Measurements from ENCODE around the gene ZFP1. TPM values are rescaled to one million over a fixed set of nuclear protein-coding genes. Genes with fewer than 3 reads are reported as not detected.

Gene ZFP1
- total RNA-seq, 1 donor from 2014 or later, result 11.3 TPM

- intact Hi-C loops (cut with DNase I), result no loop called here
- no peak for DNase-seq (ENCODE audit: extremely low spot score in 2 of 2)
- no peaks in the 10 kb centered on the region for H3K36me3 ChIP-seq
- no peak overlapping the region for H3K27ac ChIP-seq
- no peaks in the 10 kb centered on the region for H3K27me3 ChIP-seq
- TF ChIP-seq CTCF (IDR thresholded peaks at IDR 0.05) (no peak), POLR2AphosphoS5 (IDR thresholded peaks at IDR 0.05; ENCODE audit: insufficient read depth in 1 of 2, low read depth in 1 of 2) (no peak), POLR2A (IDR thresholded peaks at IDR 0.05) (no peak)
- H3K4me1 ChIP-seq, result no peaks in the 10 kb centered on the region
- no peaks in the 10 kb centered on the region for H3K9me3 ChIP-seq
- H3K4me3 ChIP-seq, result no peak overlapping the region
Measured at GRCh38 chr16:75131081-75131480, 17.2 kb upstream of the ZFP1 start.

DNA sequence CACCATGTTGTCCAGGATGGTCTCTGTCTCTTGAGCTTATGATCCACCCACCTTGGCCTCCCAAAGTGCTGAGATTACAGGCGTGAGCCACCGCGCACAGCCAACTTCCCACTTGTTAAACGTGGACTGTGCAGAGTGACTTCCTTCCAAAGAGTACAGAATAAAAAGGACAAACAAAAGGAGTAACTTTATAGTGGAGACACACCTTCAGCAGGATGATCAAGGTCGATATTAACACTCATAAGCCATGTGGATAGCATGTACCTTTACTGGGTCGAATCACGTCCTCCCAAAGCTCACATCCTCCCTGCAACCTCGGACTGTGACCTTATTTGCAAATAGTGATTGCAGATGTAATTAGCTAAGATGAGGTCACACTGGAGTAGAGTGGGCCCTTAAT lies 10.1 kb upstream of the ZFP1 start:
- intact Hi-C loops (cut with DNase I), result no loop called here
- DNase-seq (ENCODE audit: extremely low spot score in 2 of 2), result no peak
- no peaks in the 10 kb centered on the region for H3K27me3 ChIP-seq
- TF ChIP-seq POLR2AphosphoS5 (IDR thresholded peaks at IDR 0.05; ENCODE audit: insufficient read depth in 1 of 2, low read depth in 1 of 2) (no peak), POLR2A (IDR thresholded peaks at IDR 0.05) (no peak), CTCF (IDR thresholded peaks at IDR 0.05) (no peak)
- H3K27ac ChIP-seq, result no peak overlapping the region
- H3K36me3 ChIP-seq, result no peaks in the 10 kb centered on the region
- H3K4me3 ChIP-seq, result no peak overlapping the region
- no peaks in the 10 kb centered on the region for H3K9me3 ChIP-seq
- no peaks in the 10 kb centered on the region for H3K4me1 ChIP-seq

DNA sequence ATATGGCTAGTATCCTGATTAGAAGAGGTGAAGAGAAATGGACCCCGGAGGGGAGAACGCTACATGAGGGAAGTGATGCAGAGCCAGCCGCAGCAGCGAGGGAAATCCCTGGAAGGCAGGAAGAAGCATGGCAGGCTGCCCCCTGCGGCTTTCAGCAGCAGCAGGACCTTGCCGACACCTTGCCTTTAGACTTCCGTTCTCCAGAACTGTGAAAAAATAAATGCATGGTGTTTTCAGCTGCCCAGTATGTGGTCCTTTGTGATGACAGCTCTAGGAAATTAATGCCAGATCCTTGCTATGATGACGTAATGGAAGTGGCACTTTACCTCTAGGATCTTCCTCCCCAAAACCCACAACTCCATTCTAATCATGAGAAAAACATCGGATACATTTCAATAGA lies 9.7 kb upstream of the ZFP1 start:
- intact Hi-C loops (cut with DNase I), result no loop called here
- DNase-seq (ENCODE audit: extremely low spot score in 2 of 2), result no peak
- no peaks in the 10 kb centered on the region for H3K4me1 ChIP-seq
- no peak overlapping the region for H3K4me3 ChIP-seq
- H3K9me3 ChIP-seq, result no peaks in the 10 kb centered on the region
- TF ChIP-seq POLR2A (IDR thresholded peaks at IDR 0.05) (no peak), CTCF (IDR thresholded peaks at IDR 0.05) (no peak), POLR2AphosphoS5 (IDR thresholded peaks at IDR 0.05; ENCODE audit: insufficient read depth in 1 of 2, low read depth in 1 of 2) (no peak)
- no peak overlapping the region for H3K27ac ChIP-seq
- no peaks in the 10 kb centered on the region for H3K36me3 ChIP-seq
- no peaks in the 10 kb centered on the region for H3K27me3 ChIP-seq

- no peaks in the 10 kb centered on the region for H3K27me3 ChIP-seq
- H3K9me3 ChIP-seq, result no peaks in the 10 kb centered on the region
- H3K4me1 ChIP-seq, result no peaks in the 10 kb centered on the region
- no peaks in the 10 kb centered on the region for H3K36me3 ChIP-seq
- TF ChIP-seq CTCF (IDR thresholded peaks at IDR 0.05) (no peak), POLR2AphosphoS5 (IDR thresholded peaks at IDR 0.05; ENCODE audit: insufficient read depth in 1 of 2, low read depth in 1 of 2) (no peak), POLR2A (IDR thresholded peaks at IDR 0.05) (no peak)
- intact Hi-C loops (cut with DNase I), result no loop called here
- no peak for DNase-seq (ENCODE audit: extremely low spot score in 2 of 2)
- H3K27ac ChIP-seq, result no peak overlapping the region
- H3K4me3 ChIP-seq, result no peak overlapping the region
Measured at GRCh38 chr16:75139498-75139897, 8.8 kb upstream of the ZFP1 start.

DNA sequence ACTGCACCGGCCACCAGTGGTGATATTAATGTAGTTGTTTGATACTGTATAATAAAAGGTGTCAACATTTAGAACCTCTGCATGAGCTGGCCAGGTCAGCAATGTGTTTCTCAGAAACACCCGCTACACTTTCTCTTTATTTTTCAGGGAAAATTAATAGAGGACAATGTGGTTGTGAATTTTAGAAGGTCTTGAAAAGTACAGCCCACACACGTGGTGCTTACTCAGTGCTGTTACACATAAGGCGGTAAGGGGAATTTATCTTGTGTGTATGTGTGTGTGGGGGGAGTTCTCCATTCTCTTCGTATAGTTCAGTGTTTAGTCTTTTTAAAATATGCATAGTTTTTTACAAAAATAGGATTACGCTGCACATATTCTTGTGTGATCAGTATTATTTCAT lies 4.4 kb upstream of the ZFP1 start:
- no peaks in the 10 kb centered on the region for H3K36me3 ChIP-seq
- no peaks in the 10 kb centered on the region for H3K9me3 ChIP-seq
- intact Hi-C loops (cut with DNase I), result no loop called here
- H3K27me3 ChIP-seq, result no peaks in the 10 kb centered on the region
- H3K4me3 ChIP-seq, result no peak overlapping the region
- no peak overlapping the region for H3K27ac ChIP-seq
- no peak for DNase-seq (ENCODE audit: extremely low spot score in 2 of 2)
- TF ChIP-seq POLR2A (IDR thresholded peaks at IDR 0.05), result no peak
- TF ChIP-seq CTCF (IDR thresholded peaks at IDR 0.05), result no peak
- TF ChIP-seq POLR2AphosphoS5 (IDR thresholded peaks at IDR 0.05; ENCODE audit: insufficient read depth in 1 of 2, low read depth in 1 of 2), result no peak
- no peaks in the 10 kb centered on the region for H3K4me1 ChIP-seq

Measured in vagina (tissue), 2 donors.